HCT116 (cell line): ENCODE results near the gene TLR2. TPM values are rescaled to one million over a fixed set of nuclear protein-coding genes. Genes with fewer than 3 reads are reported as not detected.

Source experiments
- total RNA-seq: library from RNA; stranded (reverse); gene quantifications from one replicate; pipeline ENCODE4 v1.2.1, GENCODE V29; 2021; ENCODE audit not compliant: unreplicated experiment

TLR2 gene
- total RNA-seq, 1 experiment from 2014 or later = 0.12 TPM

Other genes with a start within 250 kb of the TLR2 start
- gene TMEM131L, start 217.9 kb upstream of the TLR2 start, total RNA-seq = 19.7 TPM
- gene RNF175, start 75.7 kb downstream of the TLR2 start, total RNA-seq = not detected
- gene SFRP2, start 104.8 kb downstream of the TLR2 start, total RNA-seq = 0.22 TPM